ENCODE results near the gene GPR83.
"Not testable (repeated sequence)": the region's sequence is repeated elsewhere in the genome, so short reads cannot be mapped to it uniquely, and the experiment has no call there.

The GPR83 gene

GRCh38 chr11:94400839-94401772 is at the start of gene GPR83:
TSS of gene GPR83 (minus strand) at chr11:94401419. CDS start at chr11:94401247, 172 bp downstream.
- DNase-seq: no peak

DNA sequence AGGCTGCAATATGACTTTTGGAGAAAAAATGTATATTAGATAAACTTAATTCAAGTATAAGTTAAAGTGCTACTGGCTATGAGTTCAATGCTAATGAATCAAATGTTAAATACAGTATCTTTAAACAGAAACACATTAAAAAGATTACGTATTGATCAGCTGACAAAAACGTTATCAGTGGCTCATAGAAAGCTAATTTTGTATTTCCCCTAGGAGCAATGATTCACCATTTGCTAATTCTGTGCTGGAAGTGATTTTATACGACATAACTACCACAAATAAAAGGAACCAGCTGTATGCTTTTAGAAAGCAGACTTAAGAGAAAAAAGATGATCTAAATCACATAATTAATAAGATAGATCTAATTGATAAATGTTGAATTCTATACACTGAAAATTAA is 48.8 kb upstream of the GPR83 start:
- DNase-seq: no peak

- DNase-seq: no peak
These were observed 48.2 kb upstream of the GPR83 start for GRCh38 chr11:94449437-94449836.

DNA sequence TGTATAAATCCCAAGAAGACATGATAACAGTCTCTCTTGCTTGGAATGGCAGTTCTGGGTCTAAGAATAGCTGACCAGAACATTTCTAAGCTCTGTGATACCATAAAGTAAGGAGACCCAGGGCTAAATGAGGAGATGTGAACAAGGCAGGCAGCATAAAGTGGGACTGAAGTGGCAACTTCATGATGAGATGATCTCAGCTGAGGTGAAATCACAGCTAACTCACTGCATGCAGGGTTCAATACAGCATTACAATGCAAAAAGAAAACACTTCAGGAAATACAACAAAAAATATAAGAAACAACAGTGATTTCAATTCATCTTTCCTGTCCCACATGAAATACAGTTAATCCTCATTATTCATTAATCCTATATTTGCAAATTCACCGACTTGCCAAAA is 47.8 kb upstream of the GPR83 start:
- no peak for DNase-seq

- no peak for DNase-seq
These were observed 45.9 kb upstream of the GPR83 start for GRCh38 chr11:94447149-94447548.

DNA sequence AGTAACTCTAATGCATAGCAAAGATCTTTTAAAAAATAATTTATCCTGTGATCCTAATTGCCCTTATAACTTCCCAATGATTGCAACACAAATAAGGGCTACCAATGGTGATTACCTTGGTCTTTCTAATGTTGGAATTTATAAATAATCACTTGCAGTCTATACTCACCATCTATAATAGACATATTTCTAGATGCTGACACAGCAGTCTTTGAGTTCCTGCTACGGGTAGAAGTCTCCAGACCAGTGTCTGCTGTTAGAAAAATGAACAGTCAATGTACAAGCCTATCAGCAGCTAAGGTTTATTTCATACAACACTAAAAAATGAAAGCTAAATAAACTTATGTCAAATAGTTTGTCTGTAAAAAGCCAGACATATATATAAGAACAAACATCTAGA is 44.4 kb upstream of the GPR83 start:
- no peak for DNase-seq

DNA sequence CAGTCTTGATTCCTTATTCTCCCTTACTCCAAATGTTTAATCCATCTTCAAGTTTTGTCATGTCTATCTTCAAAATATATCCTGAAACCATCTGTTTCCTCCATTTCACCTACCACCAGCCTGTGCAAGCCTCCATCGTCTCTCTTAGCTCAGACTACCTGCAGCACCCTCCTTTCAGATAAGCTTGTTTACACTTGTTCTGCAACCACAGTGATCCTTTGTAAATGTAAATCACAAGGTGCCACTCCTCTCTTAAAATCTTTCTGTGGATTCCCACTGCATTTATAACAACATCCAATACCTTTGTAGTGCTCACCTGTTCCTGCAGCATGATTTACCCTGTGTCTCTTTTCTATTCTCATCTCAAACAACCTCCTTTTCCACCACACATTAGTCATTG is 31.8 kb upstream of the GPR83 start:
- no peak for DNase-seq

DNA sequence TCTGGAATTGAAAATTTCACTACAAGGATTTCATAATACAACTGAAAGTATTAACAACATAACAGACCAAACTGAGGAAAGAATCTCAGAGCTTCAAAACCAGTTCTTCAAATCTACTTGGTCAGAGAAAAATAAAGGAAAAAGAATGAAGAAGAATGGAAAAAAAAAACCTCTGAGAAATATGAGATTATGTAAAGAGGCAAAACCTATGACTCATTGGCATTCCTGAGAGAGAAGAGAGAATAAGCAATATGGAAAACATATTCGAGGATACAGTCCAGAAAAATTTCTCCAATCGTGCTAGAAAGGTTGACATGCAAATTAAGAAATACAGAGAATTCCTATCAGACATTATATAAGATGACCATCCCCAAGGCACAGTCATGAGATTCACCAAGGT is 23.4 kb upstream of the GPR83 start:
- DNase-seq: no peak

DNA sequence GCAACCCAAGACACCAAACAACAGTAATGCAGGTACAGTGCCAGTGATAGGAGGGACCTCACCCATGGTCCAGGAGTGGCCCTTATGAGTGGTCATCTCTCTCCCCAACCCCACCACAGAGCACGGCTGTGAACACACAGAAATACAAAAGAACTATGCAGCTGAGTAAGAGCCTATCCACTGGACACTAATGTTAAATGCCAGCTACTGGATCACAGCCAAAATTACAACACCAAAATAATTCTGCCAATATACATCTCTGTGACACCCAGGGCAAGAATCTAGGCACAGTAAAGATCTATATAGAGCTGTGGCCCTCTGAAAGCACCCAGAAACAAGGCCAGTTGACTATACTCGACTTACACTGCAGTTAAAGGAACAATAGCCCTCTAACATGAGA is 22.8 kb upstream of the GPR83 start:
- DNase-seq: no peak

GRCh38 chr11:94423507-94423906 is 22.3 kb upstream of the GPR83 start:
- DNase-seq: no peak

GRCh38 chr11:94418123-94418765 is 17.0 kb upstream of the GPR83 start:
- no peak for DNase-seq

DNA sequence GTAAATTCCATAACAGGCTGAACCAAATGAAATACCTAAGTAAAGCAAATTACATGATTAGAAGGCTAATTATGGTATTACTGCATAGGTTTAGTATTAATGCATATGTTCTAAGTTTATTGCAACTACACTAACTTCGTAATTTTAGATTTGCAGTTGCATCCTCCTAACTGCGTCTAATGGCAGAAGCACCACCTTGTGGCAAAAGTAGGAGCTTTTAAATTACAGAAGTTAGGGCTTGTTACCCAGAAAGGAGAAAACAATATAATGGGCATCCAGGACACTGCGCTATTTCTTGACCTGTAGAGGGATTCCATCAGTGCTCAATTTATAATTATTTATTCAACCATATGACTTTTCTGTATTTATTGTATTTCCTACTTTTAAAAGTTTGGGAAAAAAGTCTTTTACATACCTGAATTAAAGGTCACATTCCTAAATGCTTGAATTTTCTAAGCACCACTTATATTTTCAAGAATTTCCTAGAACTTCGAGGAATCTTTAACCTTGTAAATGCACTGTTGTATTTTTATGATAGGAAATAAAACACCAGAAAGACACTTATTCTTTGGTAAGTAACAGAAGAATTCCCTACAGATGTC is 16.3 kb upstream of the GPR83 start:
- DNase-seq: no peak

GRCh38 chr11:94405062-94405833 is 4.0 kb upstream of the GPR83 start:
- DNase-seq: no peak

GRCh38 chr11:94402355-94402754 is 1.1 kb upstream of the GPR83 start:
- DNase-seq: no peak

DNA sequence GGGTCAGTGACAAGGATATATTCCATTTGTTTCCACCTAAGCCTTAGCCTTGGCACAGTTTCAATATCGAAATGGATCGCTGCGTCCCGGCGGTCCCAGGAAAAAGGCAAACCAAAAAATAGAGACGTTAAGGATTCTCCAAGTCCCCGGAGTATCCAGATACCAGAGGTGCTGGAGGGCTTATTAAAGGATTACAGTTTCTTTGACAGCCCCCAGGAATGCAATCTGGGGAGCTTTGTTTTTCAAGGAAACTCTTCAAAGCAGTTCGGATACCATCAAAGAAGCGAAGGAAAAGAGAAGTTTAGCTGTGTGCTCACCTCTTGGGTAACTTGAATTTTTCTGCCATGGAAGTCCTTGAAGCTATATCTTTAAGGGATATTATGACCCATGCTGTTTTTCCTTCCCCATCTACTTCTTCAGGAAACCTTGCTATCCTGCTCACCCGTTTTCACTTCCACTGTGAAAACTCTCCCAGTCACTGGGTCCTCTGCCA is 600 bp upstream of the GPR83 start:
- DNase-seq: no peak

DNA sequence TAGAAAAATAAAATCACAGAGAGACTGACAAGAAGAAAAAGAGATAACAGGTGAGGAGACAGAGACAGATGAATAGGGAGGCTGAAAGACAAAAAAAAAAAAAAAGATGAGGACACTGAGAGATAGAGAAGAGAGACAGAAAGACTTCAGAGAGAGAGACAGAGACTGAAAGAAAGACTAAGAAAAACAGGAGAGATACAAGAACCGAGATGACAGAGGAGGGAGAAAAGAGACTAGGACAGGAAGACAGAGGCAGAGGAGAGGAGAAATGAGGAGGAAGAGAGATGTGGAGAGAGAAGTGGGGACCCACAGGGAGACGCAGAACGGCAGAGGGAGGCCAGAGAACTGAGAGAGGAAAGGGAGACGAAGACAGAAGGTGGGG is 771 bp downstream of the GPR83 start:
- no peak for DNase-seq

DNA sequence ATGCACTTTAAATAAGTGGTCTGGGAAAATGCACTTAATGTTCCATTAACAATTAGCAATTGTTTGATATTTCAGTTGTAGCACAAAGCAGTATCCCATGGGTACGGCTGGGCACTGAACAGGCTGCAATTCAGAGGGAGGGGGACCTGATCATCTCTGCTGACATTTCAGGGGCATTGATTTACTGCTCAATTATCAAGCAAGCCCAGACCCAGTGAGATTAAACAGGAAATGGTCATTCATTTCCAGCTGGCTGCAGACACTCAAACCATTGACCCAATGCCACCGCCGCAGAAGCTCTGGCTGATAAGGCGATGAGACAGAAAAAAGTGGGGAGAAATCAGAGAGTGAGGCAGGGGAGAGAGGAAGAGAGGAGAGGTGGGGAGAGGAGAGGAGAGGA is 1.2 kb downstream of the GPR83 start:
- DNase-seq: no peak

DNA sequence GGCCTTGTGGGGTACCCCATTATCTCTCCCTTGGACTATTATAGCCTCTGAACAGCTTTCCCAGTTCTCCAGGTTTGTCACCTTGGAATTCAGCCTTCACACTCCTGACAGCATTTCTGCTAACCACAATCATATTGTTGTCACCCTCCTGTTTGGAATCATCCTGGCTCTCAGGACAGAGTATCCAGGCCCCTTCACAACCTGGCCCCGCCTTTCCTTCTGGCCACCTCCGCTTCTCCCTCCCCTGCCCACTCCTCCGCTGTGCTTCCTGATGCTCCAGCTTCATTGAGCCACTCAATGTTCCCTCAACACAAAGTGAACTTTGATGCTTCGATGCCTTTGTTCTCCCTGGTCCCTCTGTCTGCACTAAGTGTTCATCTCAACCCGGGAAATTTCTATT is 3.1 kb downstream of the GPR83 start:
- DNase-seq: no peak

DNA sequence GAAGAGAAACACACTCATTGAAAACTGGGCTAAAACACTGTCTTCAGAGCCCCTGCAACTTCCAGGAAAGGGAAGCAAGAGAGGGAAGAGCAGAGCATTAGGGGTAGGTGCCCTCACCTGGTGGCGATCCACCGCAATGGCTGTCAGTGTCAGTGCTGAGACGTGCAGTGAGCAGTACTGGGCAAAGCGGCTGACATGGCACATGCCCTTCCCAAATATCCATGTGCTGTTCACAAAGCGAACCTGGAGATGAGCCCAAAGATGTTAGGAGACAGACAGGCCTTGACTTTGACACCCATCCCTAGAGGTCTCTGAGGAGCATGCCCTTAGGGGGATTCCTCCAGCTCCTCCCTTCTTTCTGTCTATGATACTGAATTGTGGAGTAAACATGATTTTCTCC is 4.9 kb downstream of the GPR83 start:
- no peak for DNase-seq

DNA sequence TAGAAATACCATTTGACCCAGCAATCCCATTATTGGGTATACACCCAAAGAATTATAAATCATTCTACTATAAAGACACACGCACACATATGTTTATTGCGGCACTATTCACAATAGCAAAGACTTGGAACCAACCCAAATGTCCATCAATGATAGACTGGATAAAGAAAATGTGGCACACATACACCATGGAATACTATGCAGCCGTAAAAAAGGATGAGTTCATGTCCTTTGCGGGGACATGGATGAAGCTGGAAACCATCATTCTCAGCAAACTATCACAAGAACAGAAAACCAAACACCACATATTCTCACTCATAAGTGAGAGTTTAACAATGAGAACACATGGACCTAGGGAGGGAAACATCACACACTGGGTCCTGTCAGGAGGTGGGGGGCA is 9.3 kb downstream of the GPR83 start:
- not testable (repeated sequence) for DNase-seq

- no peak for DNase-seq
These were observed 21.6 kb downstream of the GPR83 start for GRCh38 chr11:94379613-94380012.

- no peak for DNase-seq
These were observed 24.4 kb downstream of the GPR83 start for GRCh38 chr11:94376841-94377240.

DNA sequence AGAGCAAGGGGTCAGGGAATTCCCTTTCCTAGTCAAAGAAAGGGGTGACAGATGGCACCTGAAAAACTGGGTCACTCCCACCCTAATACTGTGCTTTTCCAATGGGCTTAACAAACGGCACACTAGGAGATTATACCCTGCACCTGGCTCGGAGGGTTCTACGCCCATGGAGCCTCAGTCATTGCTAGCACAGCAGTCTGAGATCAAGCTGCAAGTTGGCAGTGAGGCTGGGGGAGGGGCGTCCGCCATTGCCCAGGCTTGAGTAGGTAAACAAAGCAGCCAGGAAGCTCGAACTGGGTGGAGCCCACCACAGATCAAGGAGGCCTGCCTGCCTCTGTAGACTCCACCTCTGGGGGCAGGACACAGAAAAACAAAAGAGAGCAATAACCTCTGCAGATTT is 30.6 kb downstream of the GPR83 start:
- DNase-seq: not testable (repeated sequence)
